NB4 (cell line): ENCODE measurements around the gene APOBR.

ENCODE experiments used
- DNase-seq: peaks from one replicate; pipeline ENCODE4 v3.0.0; 2010; ENCODE audit warnings: low read depth
- H3K4me3 ChIP-seq: one replicate; pipeline ENCODE4 v1.5.1; 2011; ENCODE audit warnings: mild to moderate bottlenecking, low read depth, low read length, moderate library complexity
- CTCF ChIP-seq: IDR thresholded peaks from one replicate; pipeline ENCODE4 v1.5.1; 2012; ENCODE audit warnings: low read depth, low read length
- MYC ChIP-seq: IDR thresholded peaks from 2 replicates; pipeline ENCODE4 v1.6.1; 2011; ENCODE audit warnings: low read depth, low read length
- POLR2A ChIP-seq: IDR thresholded peaks from 2 replicates; pipeline ENCODE4 v1.6.1; 2011; ENCODE audit warnings: mild to moderate bottlenecking; ENCODE audit not compliant: insufficient read length; ENCODE audit errors: extremely low read depth
- TF ChIP-seq, protein P1 (sequence below): IDR thresholded peaks from 2 replicates; pipeline ENCODE4 v1.6.1; 2011; ENCODE audit warnings: low read depth, low read length

Gene APOBR

DNA sequence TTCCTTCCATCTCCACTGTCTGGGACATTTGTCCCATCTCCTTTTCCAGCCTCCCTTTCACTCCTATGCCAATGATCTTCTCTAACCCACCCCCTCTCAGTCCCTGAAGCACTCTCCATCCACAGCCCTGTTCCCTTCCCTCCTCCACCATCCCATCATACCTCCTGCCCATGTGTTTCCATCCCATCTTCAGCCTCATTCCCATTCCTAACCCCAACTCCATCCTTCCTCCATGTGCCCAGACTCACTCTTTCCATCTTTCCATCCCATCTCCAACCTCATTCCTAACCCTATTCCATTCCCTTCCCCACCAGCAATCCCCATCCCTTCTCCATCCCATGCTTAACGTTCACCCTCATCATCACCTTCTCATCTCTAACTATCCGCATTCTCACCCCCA is 7.8 kb downstream of the APOBR start:
- DNase-seq: no peak
- TF ChIP-seq POLR2A: no peak
- no peak overlapping the region for H3K4me3 ChIP-seq

DNA sequence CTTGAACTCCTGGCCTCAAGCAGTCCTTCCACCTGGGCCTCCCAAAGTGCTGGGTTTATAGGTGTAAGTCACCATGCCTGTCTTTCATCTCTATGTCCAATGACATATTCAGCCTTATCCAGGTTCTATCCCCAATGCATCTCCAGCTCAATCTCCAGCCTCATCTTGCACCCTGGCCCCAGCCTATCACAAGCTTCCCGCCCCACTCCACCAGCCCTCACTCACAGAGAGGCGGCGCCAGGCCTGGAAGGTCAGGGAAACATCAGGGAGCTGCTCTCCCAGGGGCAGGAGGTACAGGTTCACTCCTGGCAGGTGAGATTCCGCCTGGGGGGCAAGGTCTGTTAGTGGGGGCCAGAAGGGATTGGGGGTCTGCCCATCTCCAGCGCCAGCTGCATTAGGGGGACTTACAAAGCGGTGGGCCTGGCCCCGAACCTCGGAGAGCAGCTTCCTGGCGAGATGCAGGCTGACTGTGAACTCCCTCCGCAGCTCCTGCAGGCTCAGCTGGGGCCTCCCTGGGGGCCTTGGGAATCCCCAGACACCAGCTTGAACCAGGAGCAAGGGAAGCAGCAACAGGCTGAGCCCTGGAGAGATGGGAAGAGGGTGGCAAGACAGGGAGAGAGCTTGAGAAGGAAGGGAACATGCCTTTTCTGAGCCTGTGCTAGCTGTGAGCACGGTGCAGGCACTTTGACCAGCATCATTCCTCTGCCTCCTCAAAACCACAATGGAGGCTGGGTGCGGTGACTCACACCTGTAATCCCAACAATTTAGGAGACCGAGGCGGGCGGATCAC is 9.2 kb downstream of the APOBR start:
- TF ChIP-seq, protein P1, sequence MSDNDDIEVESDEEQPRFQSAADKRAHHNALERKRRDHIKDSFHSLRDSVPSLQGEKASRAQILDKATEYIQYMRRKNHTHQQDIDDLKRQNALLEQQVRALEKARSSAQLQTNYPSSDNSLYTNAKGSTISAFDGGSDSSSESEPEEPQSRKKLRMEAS: no peak
- no peak for TF ChIP-seq POLR2A
- no peak for TF ChIP-seq CTCF
- TF ChIP-seq MYC: no peak
- H3K4me3 ChIP-seq: no peak overlapping the region
- DNase-seq: no peak

DNA sequence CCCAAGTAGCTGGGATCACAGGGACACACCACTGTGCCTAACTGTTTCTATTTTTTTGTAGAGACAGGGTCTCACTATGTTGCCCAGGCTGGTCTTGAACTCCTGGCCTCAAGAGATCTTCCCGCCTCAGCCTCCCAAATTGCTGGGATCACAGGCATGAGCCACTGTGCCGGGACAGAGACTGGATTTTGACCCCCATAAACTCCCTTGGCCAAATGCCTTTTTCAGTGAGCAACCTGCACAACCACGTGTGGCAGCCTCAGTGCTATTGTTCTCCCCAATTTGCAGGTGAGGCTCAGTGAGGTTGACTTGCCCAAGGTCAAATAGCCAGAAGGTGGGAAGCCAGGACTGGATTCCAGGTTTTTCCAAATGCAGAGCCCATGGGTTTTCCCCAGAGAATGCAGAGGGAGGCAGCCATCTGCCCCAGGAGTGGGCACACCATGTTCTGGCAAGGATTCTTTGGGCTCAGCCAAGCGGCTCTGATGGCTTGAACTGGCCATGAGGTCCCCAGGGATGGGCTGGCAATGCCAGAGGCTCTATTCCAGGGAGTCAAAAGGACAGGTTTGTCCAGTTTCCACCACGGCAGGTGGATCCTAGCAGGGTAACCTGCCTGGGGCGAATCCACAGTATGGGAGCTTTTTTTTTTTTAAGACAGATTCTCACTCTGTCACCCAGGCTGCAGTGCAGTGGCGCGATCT is 10.4 kb downstream of the APOBR start:
- no peak overlapping the region for H3K4me3 ChIP-seq
- TF ChIP-seq MYC (no peak), CTCF (no peak), POLR2A (no peak)
- TF ChIP-seq, protein P1: no peak
- DNase-seq: no peak

DNA sequence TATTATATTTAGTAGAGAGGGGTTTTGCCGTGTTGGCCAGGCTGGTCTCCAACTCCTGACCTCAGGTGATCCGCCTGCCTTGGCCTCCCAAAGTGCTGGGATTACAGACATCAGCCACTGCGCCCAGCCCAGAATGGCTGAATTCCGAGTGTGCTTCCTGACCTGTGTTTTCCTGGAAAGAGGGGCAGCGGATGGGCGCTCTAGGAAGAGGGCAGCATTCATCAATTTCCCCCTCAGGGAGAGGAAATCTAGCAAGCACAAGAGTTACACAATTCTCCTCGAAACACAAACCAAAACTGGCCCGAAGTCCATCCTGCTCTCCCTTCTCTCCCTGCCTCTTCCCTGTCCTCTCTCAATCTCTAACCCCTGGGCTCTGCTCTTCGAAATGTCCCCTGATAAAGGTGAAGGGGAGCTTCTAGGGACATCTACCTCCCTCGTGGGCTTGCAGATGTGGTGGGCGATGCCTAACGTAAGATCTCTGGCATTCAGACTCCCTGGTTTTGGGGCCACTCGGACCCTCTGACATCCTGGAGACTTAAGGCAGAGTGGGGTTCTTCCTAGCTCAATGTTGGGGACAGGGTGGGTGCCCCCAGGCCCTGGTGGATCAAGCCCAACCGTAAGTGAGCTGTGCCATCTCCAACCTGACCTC is 11.2 kb downstream of the APOBR start:
- TF ChIP-seq POLR2A: no peak
- TF ChIP-seq, protein P1: no peak
- no peak for TF ChIP-seq CTCF
- no peak for TF ChIP-seq MYC
- DNase-seq: no peak
- no peak overlapping the region for H3K4me3 ChIP-seq

GRCh38 chr16:28511031-28511430 is 16.6 kb downstream of the APOBR start:
- TF ChIP-seq CTCF (no peak), MYC (no peak), POLR2A (no peak)
- TF ChIP-seq, protein P1: no peak
- no peak overlapping the region for H3K4me3 ChIP-seq
- DNase-seq: no peak
